ENCODE measurements around the gene MEFV. TPM values are rescaled to one million over a fixed set of nuclear protein-coding genes. Genes with fewer than 3 reads are reported as not detected.
A peak's percentile ranks its signal among the peaks of the same experiment; 100 is the strongest.
"Not testable (repeated sequence)": the region's sequence is repeated elsewhere in the genome, so short reads cannot be mapped to it uniquely, and the experiment has no call there.

The MEFV gene
- polyA plus RNA-seq, 6 donors from 2014 or later = 0.25 TPM; not detected in 5

DNA sequence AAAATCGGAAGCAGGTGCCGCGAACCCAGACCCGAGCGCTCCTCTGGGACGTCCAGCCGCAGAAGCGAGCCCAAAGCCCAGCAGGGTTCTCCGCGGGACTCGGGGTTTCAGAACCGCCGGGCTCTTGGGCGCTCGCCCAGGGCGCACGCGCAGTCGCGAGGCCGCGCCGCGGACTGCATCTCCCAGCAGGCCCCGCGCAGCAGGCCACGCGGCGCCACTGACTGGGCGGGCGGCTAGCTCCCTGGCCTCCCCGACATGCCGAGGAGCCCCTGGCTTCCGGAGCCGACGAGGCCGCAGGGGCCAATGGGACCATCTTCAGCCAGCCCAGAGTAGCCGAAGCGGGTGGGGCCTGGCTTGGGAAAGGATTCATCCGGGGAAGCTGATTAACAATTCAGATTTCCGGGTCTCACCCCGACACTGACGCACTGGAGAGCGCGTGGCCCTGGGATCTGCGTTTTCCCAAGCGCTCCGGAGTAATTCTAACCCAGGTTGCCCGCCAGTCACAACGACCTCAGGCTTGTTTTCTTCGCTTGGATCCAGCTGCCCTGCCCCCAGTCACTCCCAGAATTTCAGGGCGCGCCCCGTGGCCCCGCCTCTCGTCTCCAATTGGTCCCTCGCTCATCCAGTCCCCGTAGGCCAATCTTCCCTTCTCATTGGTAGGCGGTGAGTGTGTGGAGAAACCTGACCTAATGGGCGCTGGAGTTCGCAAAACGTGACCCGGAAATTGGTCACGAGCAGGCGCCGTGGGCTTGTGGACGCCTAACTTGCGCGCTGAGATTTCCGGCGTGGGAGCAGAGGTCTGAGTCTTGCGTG lies 26.5 kb upstream of the MEFV start, which contains the start of gene ZNF263:
Gene ZNF263, plus strand, starts transcription at position 762 of the 813 bp plus-strand sequence. CDS start 328 bp downstream, outside the sequence.
- peak; percentile 84 to 86 for ATAC-seq (ENCODE audit: low read depth in 2 of 2)
- Mint-ChIP-seq H3K4me1 (peaks cover 29 to 43% (median 32%) of the 10 kb centered on the region in 3 donors), H3K36me3 (peaks cover under 1 to 4% of the 10 kb centered on the region in 2 donors), H3K27me3 (no peaks in the 10 kb centered on the region), H3K9me3 (peaks cover 0 to 4% (median 0%) of the 10 kb centered on the region in 7 donors), H3K4me3 (peak within 1 kb of the TSS; percentile 88 to 98 (median 96)), H3K27ac (peak within 1 kb of the TSS; percentile 97 to 99 (median 99))
- DNase-seq = peak; percentile 93

DNA sequence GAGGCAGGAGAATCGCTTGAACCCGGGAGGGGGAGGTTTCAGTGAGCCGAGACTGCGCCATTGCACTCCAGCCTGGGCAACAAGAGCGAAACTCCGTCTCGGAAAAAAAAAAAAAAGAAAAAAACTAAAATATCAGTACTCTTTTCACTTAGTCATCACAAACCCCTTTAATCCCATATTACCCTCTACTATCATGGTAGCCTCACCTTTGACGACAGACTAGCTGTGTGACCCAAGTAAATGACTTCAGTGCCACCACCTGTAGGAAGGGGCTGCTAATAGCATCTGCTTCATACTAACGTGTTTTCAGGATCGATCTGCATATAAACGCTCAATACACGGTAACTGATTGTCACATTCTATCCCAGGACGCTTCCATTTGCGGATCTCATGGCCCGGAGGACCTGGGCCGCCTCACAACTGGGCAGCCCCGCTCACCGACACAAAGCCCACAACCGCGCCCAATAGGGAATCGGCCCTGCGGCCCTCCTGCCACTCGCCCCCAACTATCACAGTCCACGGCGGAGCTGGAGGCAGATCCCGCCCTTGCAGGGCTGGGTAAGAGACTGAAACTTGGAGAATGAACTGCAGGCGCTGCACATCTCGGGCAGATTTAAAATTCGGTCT lies 25.8 kb upstream of the MEFV start:
- no peaks in the 10 kb centered on the region for H3K27me3 Mint-ChIP-seq
- DNase-seq = no peak

DNA sequence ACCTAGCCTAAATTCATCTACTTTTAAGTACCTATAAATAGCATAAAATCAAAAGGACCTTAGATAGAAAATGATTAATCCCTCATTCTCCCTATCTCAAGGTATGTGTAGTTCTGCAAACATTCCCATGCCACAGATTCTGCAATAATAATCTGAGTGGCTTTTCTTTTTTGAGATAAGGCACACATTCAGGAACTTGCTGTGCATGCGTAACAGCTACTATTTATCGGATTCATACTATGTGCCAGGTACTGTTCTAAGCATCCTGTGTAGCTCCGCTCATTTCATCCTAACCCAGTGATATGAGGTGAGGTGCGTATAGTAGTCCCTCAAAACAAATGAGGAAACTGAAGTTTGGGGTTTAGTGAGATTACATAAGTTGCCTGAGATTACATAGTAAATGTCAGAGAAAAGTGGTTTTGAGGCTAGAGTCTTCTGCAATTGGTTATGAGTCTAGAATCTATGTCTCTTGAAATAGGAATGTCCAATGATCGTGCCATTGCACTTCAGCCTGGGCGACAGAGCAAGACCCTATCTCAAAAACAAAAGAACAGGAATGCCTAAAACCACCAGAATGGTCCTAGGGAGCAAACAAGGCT lies 24.9 kb upstream of the MEFV start:
- peak overlapping the region in 1 of 6 donors; percentile 28 for H3K27ac Mint-ChIP-seq
- H3K4me1 Mint-ChIP-seq = peaks cover 29 to 36% (median 32%) of the 10 kb centered on the region in 3 donors
- H3K4me3 Mint-ChIP-seq = peak overlapping the region; percentile 42 to 98 (median 90)
- ATAC-seq (ENCODE audit: low read depth in 2 of 2) (no peak), DNase-seq (no peak)
- no peaks in the 10 kb centered on the region for H3K27me3 Mint-ChIP-seq
- peaks cover 0 to 2% (median 0%) of the 10 kb centered on the region in 7 donors for H3K9me3 Mint-ChIP-seq
- peaks cover 0 to 4% of the 10 kb centered on the region in 2 donors for H3K36me3 Mint-ChIP-seq

More for the DNA sequence above, 25.8 kb upstream of the MEFV start:
- Mint-ChIP-seq H3K36me3 (peaks cover 0 to 4% of the 10 kb centered on the region in 2 donors), H3K4me3 (peak overlapping the region; percentile 88 to 98 (median 96)), H3K4me1 (peaks cover 29 to 43% (median 32%) of the 10 kb centered on the region in 3 donors), H3K27ac (peak overlapping the region in 5 of 6 donors; percentile 73 to 99 (median 98)), H3K9me3 (peaks cover 0 to 2% (median 0%) of the 10 kb centered on the region in 7 donors)
- peak; percentile 7 to 13 for ATAC-seq (ENCODE audit: low read depth in 2 of 2)

- H3K4me1 Mint-ChIP-seq = peaks cover 0 to 3% (median under 1%) of the 10 kb centered on the region in 3 donors
- DNase-seq = no peak
- peak overlapping the region in 1 of 8 donors; percentile 24 for H3K4me3 Mint-ChIP-seq
- no peaks in the 10 kb centered on the region for H3K27me3 Mint-ChIP-seq
- ATAC-seq (ENCODE audit: low read depth in 2 of 2) = no peak
- H3K9me3 Mint-ChIP-seq = peaks cover 0 to 2% (median 0%) of the 10 kb centered on the region in 7 donors
- no peak overlapping the region for H3K27ac Mint-ChIP-seq
- H3K36me3 Mint-ChIP-seq = no peaks in the 10 kb centered on the region
Observed at GRCh38 chr16:3276679-3277078, 20.2 kb upstream of the MEFV start.

DNA sequence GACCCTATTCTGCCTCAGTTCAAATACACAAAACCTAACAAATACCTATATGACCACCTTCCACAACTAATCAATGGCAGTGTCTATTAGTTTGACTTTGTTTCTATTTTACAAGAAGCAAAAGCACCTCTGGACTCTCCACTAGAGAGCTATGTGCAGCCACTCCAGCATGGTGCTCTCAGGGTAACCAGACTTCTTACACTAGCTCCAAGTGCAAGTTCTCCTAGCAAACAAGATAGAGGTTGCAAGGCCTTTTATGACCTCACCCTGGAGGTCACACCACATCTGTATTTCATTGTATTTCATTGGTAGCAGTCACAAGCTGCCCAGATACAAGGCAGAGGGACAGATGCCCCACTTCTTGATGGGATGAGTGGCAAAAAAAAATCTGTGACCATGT lies 18.5 kb upstream of the MEFV start:
- H3K27me3 Mint-ChIP-seq = no peaks in the 10 kb centered on the region
- H3K4me3 Mint-ChIP-seq = no peak overlapping the region
- no peak for ATAC-seq (ENCODE audit: low read depth in 2 of 2)
- DNase-seq = no peak
- peak overlapping the region in 1 of 6 donors; percentile 47 for H3K27ac Mint-ChIP-seq
- peaks cover 0 to 2% (median 0%) of the 10 kb centered on the region in 7 donors for H3K9me3 Mint-ChIP-seq
- H3K36me3 Mint-ChIP-seq = no peaks in the 10 kb centered on the region
- H3K4me1 Mint-ChIP-seq = peaks cover 0 to 3% (median 0%) of the 10 kb centered on the region in 3 donors

DNA sequence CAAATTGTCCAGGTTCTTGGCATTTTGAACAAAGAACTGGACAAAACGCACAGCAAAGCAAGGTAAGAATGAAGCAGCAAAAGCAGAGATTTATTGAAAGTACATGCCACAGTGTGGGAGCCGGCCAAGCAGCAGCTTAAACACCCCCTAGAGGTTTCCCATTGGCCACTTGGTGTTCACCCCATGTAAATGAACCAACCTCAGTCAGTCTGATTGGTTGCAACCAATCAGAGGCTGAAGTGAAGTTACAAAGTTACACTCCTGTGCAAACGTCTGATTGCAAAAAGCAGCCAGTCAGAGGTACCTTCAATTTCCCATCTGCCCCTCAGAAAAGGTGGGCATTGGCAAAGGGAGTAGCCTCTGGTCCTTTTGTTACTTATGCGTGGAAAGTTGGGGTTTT lies 18.1 kb upstream of the MEFV start:
- H3K9me3 Mint-ChIP-seq = peaks cover 0 to 2% (median 0%) of the 10 kb centered on the region in 7 donors
- H3K4me3 Mint-ChIP-seq = no peak overlapping the region
- DNase-seq (no peak), ATAC-seq (ENCODE audit: low read depth in 2 of 2) (no peak)
- H3K36me3 Mint-ChIP-seq = no peaks in the 10 kb centered on the region
- no peaks in the 10 kb centered on the region for H3K27me3 Mint-ChIP-seq
- peaks cover 0 to 3% (median 0%) of the 10 kb centered on the region in 3 donors for H3K4me1 Mint-ChIP-seq
- H3K27ac Mint-ChIP-seq = no peak overlapping the region

DNA sequence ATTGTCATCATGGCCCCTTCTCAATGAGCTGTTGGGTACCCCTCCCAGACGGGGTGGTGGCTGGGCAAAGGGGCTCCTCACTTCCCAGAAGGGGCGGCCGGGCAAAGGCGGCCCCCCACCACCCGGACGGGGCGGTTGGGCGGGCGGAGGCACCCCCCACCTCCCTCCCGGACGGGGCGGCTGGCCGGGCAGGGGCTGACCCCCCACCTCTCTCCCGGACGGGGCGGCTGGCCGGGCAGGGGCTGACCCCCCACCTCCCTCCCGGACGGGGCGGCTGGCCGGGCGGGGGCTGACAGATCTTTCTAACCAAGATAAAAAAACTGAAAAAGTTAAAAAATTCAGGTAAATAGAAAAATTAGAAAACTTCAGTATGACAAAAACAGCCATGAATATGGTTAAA lies 14.8 kb upstream of the MEFV start:
- not testable (repeated sequence) for H3K27me3 Mint-ChIP-seq; ATAC-seq (ENCODE audit: low read depth in 2 of 2); H3K9me3 Mint-ChIP-seq; H3K4me3 Mint-ChIP-seq; H3K36me3 Mint-ChIP-seq; H3K27ac Mint-ChIP-seq; DNase-seq
- peaks cover 0 to 11% (median 3%) of the 10 kb centered on the region in 3 donors for H3K4me1 Mint-ChIP-seq

GRCh38 chr16:3270718-3271117 lies 14.3 kb upstream of the MEFV start:
- H3K4me1 Mint-ChIP-seq = peaks cover 0 to 11% (median 3%) of the 10 kb centered on the region in 3 donors
- not testable (repeated sequence) for ATAC-seq (ENCODE audit: low read depth in 2 of 2); H3K4me3 Mint-ChIP-seq; DNase-seq; H3K36me3 Mint-ChIP-seq; H3K9me3 Mint-ChIP-seq; H3K27ac Mint-ChIP-seq; H3K27me3 Mint-ChIP-seq

- peaks cover 5 to 26% (median 8%) of the 10 kb centered on the region in 3 donors for H3K4me1 Mint-ChIP-seq
- H3K27ac Mint-ChIP-seq = no peak overlapping the region
- peaks cover 0 to 7% (median 0%) of the 10 kb centered on the region in 7 donors for H3K9me3 Mint-ChIP-seq
- no peaks in the 10 kb centered on the region for H3K36me3 Mint-ChIP-seq
- no peak for ATAC-seq (ENCODE audit: low read depth in 2 of 2)
- H3K27me3 Mint-ChIP-seq = no peaks in the 10 kb centered on the region
- H3K4me3 Mint-ChIP-seq = peak overlapping the region in 3 of 8 donors; percentile 28 to 58 (median 47)
- no peak for DNase-seq
Observed at GRCh38 chr16:3268294-3268693, 11.9 kb upstream of the MEFV start.

DNA sequence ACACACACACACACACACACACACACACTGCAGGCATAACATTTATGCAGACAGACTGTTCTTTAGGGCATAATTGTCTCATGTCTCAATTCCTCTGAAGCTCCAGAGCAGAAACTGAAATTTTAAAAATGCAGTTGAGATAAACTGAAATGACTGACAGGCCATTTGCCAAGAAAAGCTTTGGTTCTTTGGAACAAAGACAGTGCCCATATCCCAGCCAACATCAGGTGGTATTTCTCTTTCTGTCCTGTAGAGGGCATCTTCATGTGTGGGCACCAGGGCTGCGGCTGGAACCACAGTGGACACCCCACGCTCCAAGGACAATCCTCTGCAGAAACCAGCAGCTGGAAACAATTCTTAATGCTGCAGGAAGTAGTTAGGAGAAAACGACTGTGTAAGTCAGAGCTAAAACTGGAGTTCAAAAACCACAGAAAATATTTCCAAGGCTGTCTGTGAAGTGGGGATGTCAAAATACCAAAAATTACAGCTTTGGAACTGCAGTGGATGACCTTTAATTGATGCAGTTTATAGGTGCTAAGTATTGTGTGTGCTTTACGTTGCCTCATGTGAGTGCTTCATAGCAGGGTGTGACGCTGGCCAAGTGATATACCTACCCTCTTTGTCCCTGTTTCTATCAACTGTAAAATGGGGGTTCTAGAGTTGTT lies 10.6 kb upstream of the MEFV start:
- peak overlapping the region in 3 of 8 donors; percentile 20 to 66 (median 66) for H3K4me3 Mint-ChIP-seq
- H3K27ac Mint-ChIP-seq = peak overlapping the region in 2 of 6 donors; percentile 37 to 58
- no peaks in the 10 kb centered on the region for H3K27me3 Mint-ChIP-seq
- H3K4me1 Mint-ChIP-seq = peaks cover 13 to 37% (median 15%) of the 10 kb centered on the region in 3 donors
- DNase-seq (no peak), ATAC-seq (ENCODE audit: low read depth in 2 of 2) (no peak)
- no peaks in the 10 kb centered on the region for H3K36me3 Mint-ChIP-seq
- peaks cover 0 to 7% (median 0%) of the 10 kb centered on the region in 7 donors for H3K9me3 Mint-ChIP-seq

DNA sequence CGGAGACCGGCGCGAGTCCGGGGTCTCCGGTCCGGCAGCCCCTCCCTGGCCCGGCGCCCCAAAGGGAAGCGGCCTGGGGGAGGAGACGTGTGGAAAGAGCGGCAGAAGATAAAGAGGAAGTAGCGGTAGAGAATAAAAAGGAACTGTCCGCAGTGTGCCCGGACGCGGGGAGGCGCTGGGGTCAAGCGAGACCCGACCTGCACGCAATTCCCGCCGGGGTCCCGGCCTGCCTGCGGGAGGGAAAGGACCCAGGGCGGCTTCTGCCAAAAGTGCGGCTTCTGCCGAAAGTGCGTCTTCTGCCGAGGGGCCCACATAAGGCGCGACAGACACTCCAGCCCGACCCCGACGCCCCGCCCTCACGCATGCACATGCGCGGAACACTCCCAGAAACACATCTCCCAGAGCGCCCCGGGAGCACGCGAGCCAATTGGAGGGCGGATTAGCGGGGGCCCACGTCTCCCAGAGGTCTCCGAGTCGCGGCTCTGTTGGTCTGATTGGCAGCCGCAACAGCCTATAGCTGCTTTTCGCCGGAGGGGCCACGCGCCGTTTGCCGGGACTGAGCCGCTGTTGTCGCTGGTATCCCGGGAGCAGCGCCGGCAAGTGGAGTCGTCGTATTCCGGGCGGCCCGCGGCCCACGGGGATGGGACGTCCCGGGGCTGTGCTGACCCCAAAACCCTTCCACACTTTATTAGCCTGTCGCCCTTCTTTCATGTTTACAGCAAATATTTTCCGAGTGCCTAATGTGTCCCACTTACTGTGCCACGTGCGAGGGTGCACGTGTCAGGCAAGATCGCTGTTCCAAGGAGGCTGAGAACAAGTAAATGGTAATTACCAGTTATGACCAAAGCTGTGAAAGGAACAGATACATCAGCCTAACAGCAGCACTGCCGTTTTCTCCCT lies 8.0 kb upstream of the MEFV start:
- H3K9me3 Mint-ChIP-seq = peaks cover 0 to 7% (median 0%) of the 10 kb centered on the region in 7 donors
- peak overlapping the region; percentile 78 to 98 (median 94) for H3K4me3 Mint-ChIP-seq
- DNase-seq = peak; percentile 94
- peaks cover 13 to 41% (median 15%) of the 10 kb centered on the region in 3 donors for H3K4me1 Mint-ChIP-seq
- peak overlapping the region; percentile 89 to 97 (median 96) for H3K27ac Mint-ChIP-seq
- H3K36me3 Mint-ChIP-seq = no peaks in the 10 kb centered on the region
- ATAC-seq (ENCODE audit: low read depth in 2 of 2) = peak; percentile 80
- H3K27me3 Mint-ChIP-seq = no peaks in the 10 kb centered on the region

DNA sequence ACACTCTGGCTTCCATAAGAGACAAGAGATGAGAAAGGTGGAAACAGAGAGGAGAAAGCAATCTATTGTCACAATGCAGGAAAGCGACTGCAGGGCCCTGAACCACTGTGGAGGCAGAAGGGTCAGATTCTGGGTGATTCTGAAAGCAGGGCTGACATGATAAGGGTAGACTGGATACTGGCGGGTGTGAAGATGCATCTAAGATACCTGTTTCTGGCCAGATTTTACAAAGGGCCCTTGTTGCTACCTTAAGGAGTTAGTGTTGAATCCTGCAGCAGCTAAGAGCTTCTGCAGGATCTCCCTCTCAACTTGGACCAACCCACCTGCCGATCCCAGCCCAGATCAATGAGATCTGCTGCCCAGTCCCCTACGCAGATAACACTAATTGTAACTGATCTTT lies 6.1 kb upstream of the MEFV start:
- Mint-ChIP-seq H3K36me3 (no peaks in the 10 kb centered on the region), H3K4me3 (peak overlapping the region in 7 of 8 donors; percentile 68 to 94 (median 88)), H3K9me3 (peaks cover 0 to 7% (median 0%) of the 10 kb centered on the region in 7 donors), H3K27ac (peak overlapping the region; percentile 65 to 97 (median 82)), H3K4me1 (peaks cover 13 to 37% (median 15%) of the 10 kb centered on the region in 3 donors), H3K27me3 (peaks cover 3 to 8% (median 7%) of the 10 kb centered on the region in 3 donors)
- DNase-seq (no peak), ATAC-seq (ENCODE audit: low read depth in 2 of 2) (no peak)
